GM21515 (cell line): ENCODE measurements around the gene NCOA5.
"Not testable (repeated sequence)": the region's sequence is repeated elsewhere in the genome, so short reads cannot be mapped to it uniquely, and the experiment has no call there.

Experiments used
- ATAC-seq: cut with Tn5 transposase; IDR thresholded peaks from one replicate; pipeline ENCODE4 v1.9.1; 2021; ENCODE audit not compliant: unreplicated experiment

The NCOA5 gene

GRCh38 chr20:46093531-46093930 is 3.8 kb upstream of the NCOA5 start:
- ATAC-seq: no peak

DNA sequence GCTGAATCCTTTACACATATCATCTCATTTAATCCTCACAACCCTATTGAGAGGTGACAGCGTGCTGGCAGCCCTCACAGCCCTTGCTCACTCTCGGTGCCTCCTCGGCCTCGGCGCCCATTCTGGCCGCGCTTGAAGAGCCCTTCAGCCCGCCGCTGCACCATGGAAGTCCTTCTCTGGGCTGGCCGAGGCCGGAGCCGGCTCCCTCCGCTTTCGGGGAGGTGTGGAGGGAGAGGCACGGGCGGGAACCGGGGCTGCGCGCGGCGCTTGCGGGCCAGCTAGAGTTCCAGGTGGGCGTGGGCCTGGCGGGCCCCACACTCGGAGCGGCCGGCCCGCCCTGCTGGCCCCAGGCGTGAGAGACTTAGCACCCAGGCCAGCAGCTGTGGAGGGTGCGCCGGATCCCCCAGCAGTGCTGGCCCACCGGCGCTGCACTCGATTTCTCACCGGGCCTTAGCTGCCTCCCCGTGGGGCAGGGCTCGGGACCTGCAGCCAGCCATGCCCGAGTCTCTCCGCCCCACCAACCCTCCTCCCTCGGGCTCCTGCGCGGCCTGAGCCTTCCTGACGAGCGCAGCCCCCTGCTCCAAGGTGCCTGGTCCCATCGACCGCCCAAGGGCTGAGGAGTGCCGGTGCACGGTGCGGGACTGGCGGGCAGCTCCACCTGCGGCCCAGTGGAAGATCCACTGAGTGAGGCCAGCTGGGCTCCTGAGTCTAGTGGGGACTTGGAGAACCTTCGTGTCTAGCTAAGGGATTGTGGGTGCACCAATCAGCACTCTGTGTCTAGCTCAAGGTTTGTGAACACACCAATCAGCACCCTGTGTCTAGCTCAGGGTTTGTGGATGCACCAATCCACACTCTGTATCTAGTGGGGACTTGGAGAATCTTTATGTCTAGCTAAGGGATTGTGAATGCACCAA is 2.1 kb upstream of the NCOA5 start:
- not testable (repeated sequence) for ATAC-seq

DNA sequence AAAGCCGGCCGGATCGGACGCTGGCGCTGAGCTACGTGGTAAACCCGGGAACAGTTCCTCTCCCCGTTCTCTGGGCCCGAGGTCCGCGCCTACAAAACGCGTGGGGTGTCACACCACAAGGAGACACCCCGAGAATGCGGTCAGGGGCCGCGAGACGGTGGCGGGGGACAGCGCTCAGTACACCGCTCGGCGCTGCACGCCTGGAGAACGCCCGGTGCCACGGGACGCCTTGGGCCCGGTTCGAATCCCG is 670 bp downstream of the NCOA5 start:
- ATAC-seq: no peak

DNA sequence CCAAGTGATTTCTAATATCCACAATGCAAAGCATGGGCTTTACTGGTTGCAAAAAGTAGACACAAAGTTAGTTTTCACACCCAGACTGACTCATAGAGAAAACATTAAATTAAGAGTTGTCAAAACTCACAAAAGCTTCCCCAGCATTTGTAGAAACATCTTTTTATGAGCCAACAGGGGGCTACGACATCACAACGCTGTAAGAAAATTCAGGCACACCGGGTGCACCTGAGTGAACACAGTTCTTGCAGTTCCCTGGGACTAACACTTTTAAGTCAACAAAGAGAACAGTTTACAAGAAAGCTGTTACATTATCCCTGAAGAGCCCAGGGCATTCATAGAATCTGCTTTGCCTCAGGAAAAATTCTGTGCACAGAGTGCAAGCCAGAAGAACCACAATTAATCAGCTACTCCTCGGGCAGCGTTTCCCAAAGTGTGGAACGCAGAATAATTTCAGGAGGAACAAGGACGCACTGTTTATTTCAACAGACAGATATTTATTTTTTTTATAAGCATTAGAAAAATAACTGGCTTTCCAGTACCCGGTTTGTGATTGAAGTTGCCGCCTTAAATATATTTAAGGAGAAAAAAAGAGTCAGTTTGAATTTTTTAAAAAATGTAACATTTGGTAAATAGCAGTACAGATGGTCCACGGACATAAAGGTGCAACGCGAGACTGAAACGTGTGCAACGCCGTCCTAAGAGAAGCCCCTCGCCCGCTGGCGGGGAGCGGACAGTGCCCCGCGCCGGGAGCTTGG is 1.2 kb downstream of the NCOA5 start:
- no peak for ATAC-seq

- no peak for ATAC-seq
Observed at GRCh38 chr20:46087161-46087560, 2.6 kb downstream of the NCOA5 start.

DNA sequence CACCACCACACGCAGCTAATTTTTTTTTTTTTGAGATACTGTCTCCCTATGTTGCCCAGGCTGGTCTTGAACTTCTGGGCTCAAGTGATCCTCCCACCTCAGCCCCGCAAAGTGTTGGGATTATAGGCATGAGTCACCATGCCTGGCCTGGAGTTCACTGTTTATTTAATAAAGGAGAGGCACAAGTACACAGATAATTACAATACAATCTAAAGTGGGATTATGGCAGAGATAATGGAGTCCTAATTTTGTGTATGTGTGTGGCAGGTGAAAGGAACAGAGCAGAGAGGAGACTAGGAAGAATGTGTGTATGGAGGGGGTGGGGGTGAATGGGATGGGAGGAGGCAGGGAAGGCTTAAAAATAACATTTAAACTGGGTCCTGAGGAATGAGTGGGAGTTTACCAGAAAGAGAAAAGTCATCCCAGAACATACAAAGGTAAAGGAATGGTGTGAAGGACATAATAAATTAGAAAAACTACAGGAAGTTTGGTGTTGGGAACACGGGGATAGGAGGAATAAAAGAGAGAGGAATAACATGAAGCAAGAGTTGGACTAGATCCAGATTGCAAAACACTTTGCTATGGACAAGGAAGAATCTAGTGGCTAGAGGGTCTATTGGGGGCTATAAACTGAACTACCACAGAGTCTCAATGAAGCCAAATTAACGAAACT is 4.4 kb downstream of the NCOA5 start:
- ATAC-seq: no peak

- ATAC-seq: no peak
Observed at GRCh38 chr20:46084805-46085178, 5.0 kb downstream of the NCOA5 start.

DNA sequence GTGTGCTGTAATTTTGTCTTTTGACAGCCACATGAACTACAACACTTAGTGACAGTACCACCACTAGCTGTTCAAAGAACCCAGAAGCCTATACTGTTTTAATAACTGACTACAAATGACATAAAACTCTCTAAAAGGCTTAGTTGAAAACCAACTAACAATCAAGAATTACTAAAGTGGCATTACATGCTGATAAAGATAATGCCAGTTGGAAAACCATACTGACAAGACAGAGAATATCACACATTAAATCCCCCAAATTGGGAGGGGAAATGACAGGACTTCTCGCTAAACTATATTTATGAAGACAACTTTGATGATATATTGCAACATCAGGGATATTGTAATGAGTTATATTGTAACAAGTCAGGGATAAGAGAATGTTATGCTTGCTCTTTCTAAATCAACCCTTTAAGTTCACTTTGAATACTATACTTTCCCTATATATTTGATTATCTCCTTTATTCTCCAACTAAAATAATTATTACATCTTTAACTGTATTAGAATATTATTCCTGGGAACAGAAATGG is 6.2 kb downstream of the NCOA5 start:
- ATAC-seq: no peak

- no peak for ATAC-seq
Observed at GRCh38 chr20:46083101-46083500, 6.7 kb downstream of the NCOA5 start.

- ATAC-seq: no peak
Observed at GRCh38 chr20:46081074-46081473, 8.7 kb downstream of the NCOA5 start.

DNA sequence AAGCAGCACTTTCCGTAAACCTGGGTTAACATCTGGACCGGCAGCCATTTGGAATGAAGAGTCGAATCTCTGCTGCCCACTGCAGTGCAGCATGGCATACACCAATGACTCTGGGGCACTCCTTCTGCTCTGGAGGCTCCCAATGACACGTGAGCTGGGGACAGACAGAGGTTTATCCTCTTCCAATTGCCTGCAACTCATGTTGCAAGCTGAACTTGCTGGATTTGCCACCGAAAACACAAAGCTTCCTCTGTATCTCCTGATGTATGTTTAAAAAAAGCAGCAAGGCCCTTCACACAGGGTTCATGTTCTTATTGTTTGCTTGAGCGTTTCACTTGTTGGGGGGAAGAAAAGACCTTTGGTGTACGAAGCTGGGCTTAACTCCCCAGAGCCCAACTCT is 10.8 kb downstream of the NCOA5 start:
- ATAC-seq: no peak

GRCh38 chr20:46077642-46078305 is 12.0 kb downstream of the NCOA5 start:
- ATAC-seq: no peak

- no peak for ATAC-seq
Observed at GRCh38 chr20:46076806-46077205, 13.0 kb downstream of the NCOA5 start.

- no peak for ATAC-seq
Observed at GRCh38 chr20:46074006-46074405, 15.8 kb downstream of the NCOA5 start.

- ATAC-seq: no peak
Observed at GRCh38 chr20:46073443-46073842, 16.3 kb downstream of the NCOA5 start.

DNA sequence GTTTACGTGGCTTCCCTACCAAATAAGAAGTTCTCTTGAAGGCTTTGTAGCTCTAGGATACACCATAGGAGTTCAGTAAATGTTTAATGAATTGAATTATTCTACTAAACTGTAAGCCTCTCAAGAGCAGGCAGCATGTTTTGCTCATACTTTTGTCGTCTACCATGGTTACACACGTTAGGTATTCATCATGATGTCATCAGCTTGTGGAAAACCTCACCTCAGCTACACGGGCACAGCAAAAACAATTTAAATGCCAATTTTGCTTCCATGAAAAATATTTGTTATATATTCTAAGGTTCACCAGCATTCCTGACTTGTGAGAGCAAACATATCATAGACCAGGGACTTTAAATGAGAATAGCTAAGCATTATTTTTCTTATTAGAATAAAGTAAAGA is 16.7 kb downstream of the NCOA5 start:
- ATAC-seq: no peak

DNA sequence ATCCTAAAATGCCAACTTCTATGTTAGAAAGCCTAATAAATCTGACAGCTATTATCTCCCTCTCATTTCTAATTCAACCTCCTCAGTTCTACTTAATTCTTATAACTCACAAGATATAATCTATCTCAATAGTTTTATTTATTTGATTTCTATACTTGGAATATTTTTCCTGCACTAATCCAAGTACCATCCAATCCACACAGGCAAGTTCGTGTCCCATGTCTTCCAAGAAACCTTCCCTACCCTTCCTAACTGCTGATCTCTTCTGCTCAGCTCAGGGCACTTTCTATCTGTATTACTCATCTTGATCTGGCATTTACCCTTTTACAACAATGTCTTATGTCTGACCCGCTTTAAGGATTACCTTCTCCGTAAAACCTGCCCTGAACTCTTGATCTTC is 18.2 kb downstream of the NCOA5 start:
- no peak for ATAC-seq

DNA sequence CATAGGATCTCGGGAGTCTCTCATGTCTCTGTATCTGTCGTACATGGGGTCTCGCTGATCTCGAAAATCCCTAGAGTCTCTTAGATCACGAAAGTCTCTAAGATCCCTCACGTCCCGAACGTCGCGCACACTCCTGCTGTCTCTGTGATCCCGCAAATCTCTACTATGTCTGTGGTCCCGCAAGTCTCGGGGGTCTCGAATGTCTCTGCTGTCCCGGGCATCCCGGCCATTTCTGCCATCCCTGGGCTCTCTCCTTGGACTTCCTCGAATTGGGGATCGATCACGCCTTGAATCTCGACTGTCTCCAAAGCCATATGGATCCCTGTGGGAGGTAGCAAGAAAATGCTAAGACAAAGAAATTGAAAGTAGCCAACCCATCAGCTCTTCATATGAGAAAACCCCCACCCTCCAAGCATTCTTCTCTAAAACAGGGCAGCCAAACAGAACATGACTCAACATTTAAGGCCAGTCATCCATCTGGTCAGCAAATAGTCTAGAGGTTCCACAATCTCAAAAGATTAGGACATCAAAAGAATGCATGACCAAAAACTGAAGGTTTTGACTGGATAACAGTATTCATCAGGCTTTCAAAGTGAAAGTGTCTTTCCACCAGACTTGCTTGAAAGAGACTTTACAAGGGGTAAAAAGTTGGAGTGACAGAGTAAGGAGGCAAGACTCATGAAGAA is 19.4 kb downstream of the NCOA5 start:
- no peak for ATAC-seq

DNA sequence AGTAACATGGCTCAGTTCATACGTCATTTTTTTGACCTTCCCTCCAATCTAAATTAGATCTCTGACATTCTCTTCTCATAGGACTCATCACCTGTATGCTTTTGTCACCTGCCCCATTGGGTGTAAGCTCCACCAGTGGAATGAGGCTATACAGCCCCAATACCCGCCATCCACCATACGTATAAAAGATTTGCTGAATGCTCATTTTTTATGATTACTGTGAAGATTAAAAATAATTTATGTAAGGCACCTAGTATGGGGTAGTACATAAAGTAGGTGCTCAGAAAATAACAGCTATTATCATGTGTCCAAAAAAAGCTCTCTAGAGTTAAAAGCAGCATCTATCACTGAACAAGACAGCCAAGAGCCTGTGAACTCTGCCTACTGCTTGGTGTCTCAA is 24.1 kb downstream of the NCOA5 start:
- no peak for ATAC-seq

- no peak for ATAC-seq
Observed at GRCh38 chr20:46065006-46065405, 24.8 kb downstream of the NCOA5 start.

DNA sequence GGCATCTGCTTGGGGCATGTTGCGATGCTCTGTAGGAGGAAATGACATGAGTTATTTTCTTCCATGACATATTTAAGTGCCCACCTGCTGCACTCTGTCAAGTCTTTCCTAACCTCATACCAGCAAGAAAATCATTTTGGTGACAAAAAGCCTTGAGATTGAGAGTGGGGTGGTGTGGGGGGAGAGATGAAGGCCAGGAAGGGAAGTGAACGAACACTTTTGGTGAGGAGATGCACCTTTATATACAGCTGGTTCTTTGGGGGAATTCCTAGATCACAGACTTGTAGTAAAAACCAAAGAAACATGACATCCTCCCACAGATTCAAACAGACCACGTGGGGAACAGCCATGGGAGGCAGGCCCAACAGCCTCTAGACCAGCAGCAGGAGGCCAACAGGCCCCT is 26.1 kb downstream of the NCOA5 start:
- no peak for ATAC-seq
